ENCODE results near the gene PON1. TPM values are rescaled to one million over a fixed set of nuclear protein-coding genes. Genes with fewer than 3 reads are reported as not detected.

PON1 gene
- total RNA-seq, result not detected

DNA sequence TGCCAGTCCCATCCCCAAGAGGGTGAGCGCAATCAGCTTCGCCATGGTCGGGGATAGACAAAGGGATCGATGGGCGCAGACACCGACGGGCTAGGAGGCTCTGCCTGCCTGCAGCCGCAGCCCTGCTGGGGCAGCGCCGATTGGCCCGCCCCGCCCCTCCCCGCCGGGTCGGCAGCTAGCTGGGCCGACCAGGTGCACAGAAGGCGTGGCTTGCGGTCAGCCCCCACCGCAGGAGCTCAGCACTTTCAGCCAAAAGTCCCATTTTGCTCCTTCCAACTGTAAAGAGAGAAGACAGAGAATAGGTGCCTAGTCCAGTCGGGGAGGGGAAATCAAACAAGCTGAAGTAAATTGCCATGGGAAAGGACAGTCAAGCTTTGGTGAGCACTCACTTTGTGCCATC is at the start of gene PON1:
Gene PON1 (minus strand): TSS at position 102 of the 400 bp plus-strand sequence. CDS start 57 bp downstream, at position 45.
- Mint-ChIP-seq H3K9me3 (no peaks in the 10 kb centered on the region), H3K4me3 (peak within 1 kb of the TSS; percentile 22), H3K27me3 (ENCODE audit: low read depth) (peaks cover 6% of the 10 kb centered on the region), H3K36me3 (ENCODE audit: low read depth) (no peaks in the 10 kb centered on the region), H3K4me1 (ENCODE audit: low read depth) (no peaks in the 10 kb centered on the region), H3K27ac (no peak within 1 kb of the TSS)
- CTCF ChIA-PET, result no interaction called here
- intact Hi-C loops (cut with micrococcal nuclease), result no loop called here
- peak; percentile 4 for DNase-seq

DNA sequence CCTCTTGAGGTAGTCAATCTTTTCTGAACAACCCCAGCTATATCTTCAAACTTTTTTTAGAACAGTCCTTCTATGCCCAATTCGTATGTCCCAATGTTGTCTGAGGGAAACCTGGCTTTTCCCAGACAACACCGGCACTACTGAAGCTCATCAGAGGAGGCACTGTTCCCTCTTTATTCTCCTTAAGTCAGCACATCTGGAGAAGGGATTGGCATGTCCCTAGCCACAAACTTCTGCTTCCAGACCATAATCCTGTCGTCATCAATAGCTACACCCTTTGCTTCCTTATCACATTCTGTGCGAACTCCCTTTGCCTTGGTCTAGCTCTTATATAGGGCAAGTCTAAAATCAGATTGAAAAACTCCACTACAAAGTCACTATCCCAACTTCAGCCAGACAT is 49.0 kb upstream of the PON1 start:
- intact Hi-C loops (cut with micrococcal nuclease), result no loop called here
- peaks cover 2% of the 10 kb centered on the region for H3K36me3 Mint-ChIP-seq (ENCODE audit: low read depth)
- H3K9me3 Mint-ChIP-seq, result no peaks in the 10 kb centered on the region
- H3K4me1 Mint-ChIP-seq (ENCODE audit: low read depth), result no peaks in the 10 kb centered on the region
- H3K4me3 Mint-ChIP-seq, result no peak overlapping the region
- CTCF ChIA-PET, result interaction anchor here (1.0 to 1.2 kb wide), 2 partner anchors 101 to 103 kb away, joined by 3 to 4 read pairs; no protein-coding TSS in a partner anchor
- peaks cover 2% of the 10 kb centered on the region for H3K27me3 Mint-ChIP-seq (ENCODE audit: low read depth)
- H3K27ac Mint-ChIP-seq, result no peak overlapping the region
- no peak for DNase-seq

DNA sequence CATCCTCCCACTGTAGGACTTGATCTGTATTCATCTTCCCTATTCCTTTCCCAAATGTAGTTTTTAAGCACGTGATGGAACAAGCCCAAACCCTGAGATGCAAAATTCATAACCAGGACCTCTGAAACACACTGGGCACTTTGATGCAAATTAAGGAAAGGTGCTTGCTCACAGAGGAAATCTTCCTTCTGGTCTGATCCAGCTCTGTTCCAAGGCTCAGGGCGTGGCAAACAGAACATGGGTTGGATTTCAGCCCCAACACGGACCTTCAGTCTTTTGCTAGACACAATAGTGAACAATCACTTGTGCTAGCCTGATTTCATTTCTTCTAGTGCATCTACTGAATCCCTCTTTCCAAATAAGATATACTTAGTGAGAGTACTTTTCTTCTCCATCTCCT is 43.9 kb upstream of the PON1 start:
- H3K9me3 Mint-ChIP-seq, result no peaks in the 10 kb centered on the region
- CTCF ChIA-PET, result interaction anchor here (1.0 kb wide), 1 partner anchor 108 kb away, joined by 6 read pairs; no protein-coding TSS in a partner anchor
- DNase-seq, result no peak
- H3K36me3 Mint-ChIP-seq (ENCODE audit: low read depth), result no peaks in the 10 kb centered on the region
- no peak overlapping the region for H3K4me3 Mint-ChIP-seq
- peaks cover 9% of the 10 kb centered on the region for H3K27me3 Mint-ChIP-seq (ENCODE audit: low read depth)
- H3K4me1 Mint-ChIP-seq (ENCODE audit: low read depth), result no peaks in the 10 kb centered on the region
- intact Hi-C loops (cut with micrococcal nuclease), result no loop called here
- H3K27ac Mint-ChIP-seq, result no peak overlapping the region

DNA sequence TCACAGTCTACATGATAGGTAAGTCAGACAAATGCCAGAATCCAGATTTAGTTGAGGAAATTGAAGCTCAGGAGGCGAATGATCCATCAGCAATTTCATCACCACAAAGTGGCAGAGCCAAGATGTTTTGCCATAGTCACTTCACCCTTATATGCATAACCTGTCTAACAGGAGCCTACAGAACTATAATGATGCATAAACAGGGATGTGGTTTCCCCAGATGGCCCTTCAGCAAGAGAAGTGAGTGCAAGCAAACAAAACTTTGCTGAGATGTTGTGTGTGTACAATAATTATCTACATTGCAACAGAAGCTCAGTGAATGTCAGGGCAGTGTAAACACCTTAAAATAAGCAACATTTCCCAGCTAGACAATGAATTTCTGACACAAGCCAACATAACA is 43.3 kb upstream of the PON1 start:
- CTCF ChIA-PET, result interaction anchor here (0.5 to 1.0 kb wide), 2 partner anchors 109 to 1365 kb away, joined by 3 to 6 read pairs; no protein-coding TSS in a partner anchor
- intact Hi-C loops (cut with micrococcal nuclease), result no loop called here

DNA sequence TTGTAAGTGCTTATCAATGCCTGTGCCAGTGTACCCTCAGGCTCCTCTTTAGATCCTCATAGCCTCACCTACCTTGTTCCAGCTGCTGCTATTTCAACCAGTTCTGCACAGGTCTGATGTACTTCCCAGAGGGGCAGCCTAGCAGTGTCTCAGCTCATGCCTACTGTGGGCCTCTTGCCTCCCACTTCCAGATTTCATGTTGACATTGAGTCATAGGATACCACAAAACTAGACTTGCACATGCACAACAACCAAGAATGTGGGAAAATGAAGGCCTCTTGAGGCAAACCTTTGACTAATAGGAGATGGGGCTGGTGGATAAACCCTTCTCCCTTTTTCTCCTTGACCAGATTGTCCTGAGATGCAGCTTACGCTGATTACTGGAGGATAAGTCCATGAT is 40.8 kb upstream of the PON1 start:
- Mint-ChIP-seq H3K27me3 (ENCODE audit: low read depth) (peaks cover 9% of the 10 kb centered on the region), H3K4me3 (no peak overlapping the region), H3K36me3 (ENCODE audit: low read depth) (no peaks in the 10 kb centered on the region), H3K9me3 (no peaks in the 10 kb centered on the region), H3K27ac (no peak overlapping the region), H3K4me1 (ENCODE audit: low read depth) (no peaks in the 10 kb centered on the region)
- DNase-seq, result no peak
- CTCF ChIA-PET, result no interaction called here
- intact Hi-C loops (cut with micrococcal nuclease), result no loop called here

More for the DNA sequence above, 43.3 kb upstream of the PON1 start:
- no peaks in the 10 kb centered on the region for H3K36me3 Mint-ChIP-seq (ENCODE audit: low read depth)
- H3K27ac Mint-ChIP-seq, result no peak overlapping the region
- H3K4me3 Mint-ChIP-seq, result no peak overlapping the region
- DNase-seq, result no peak
- H3K4me1 Mint-ChIP-seq (ENCODE audit: low read depth), result no peaks in the 10 kb centered on the region
- H3K9me3 Mint-ChIP-seq, result no peaks in the 10 kb centered on the region
- H3K27me3 Mint-ChIP-seq (ENCODE audit: low read depth), result peaks cover 9% of the 10 kb centered on the region

DNA sequence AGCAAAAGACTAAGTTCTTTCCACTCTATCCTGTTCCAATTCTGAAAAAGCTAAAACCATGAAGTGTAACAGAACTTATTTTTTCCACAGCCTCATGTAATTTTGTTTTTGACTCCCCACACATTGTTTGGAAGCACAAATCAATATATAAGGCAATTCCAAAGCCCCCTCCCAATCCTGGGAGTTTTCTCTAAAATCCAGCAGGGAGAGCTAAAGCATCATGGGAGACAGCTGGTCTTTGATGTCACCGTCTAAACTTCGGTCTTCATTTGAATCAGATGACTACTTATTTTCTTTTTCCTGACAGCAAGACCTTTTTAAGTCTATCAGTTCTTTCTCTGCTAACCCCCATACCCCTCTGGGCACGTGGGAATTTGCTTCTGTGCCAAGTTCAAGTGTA is 33.3 kb upstream of the PON1 start:
- Mint-ChIP-seq H3K27me3 (ENCODE audit: low read depth) (peaks cover 2% of the 10 kb centered on the region), H3K36me3 (ENCODE audit: low read depth) (no peaks in the 10 kb centered on the region), H3K27ac (no peak overlapping the region), H3K4me3 (no peak overlapping the region), H3K4me1 (ENCODE audit: low read depth) (no peaks in the 10 kb centered on the region), H3K9me3 (no peaks in the 10 kb centered on the region)
- no peak for DNase-seq
- CTCF ChIA-PET, result no interaction called here
- intact Hi-C loops (cut with micrococcal nuclease), result no loop called here

DNA sequence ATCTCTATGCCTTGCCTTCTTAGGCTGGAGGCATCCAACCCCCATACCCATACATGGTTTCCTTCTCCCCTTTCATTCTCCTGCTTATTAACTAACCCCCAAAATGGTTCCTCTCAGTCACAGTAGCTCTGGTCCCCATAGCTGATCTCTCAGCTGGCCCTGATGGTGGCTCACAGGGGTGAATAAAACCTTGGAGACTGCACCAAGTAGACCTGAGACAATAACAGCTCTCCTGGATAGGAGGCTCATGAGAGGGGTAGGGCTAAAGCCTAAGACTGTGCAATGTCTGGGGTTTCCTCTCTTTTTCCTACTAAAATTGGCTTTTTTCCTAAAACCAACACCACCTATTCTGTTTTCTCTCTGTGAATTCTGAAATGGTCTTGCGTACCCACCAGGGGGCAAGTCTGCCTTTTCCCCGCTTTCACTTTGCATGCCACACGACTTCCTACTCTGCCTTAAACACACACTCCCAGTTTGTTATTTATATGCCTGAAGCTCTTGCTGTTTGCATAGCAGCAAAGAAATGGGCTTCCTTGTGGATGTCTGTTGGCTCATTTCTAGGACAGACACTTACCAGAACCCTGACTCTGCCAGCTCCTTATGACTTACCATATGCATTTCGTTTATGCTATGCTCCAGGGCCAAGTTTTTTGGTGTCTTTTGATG is 18.4 kb upstream of the PON1 start:
- CTCF ChIA-PET, result no interaction called here
- Mint-ChIP-seq H3K36me3 (ENCODE audit: low read depth) (no peaks in the 10 kb centered on the region), H3K9me3 (no peaks in the 10 kb centered on the region), H3K4me1 (ENCODE audit: low read depth) (no peaks in the 10 kb centered on the region), H3K27me3 (ENCODE audit: low read depth) (peaks cover 2% of the 10 kb centered on the region), H3K27ac (no peak overlapping the region), H3K4me3 (no peak overlapping the region)
- DNase-seq, result no peak
- intact Hi-C loops (cut with micrococcal nuclease), result no loop called here

DNA sequence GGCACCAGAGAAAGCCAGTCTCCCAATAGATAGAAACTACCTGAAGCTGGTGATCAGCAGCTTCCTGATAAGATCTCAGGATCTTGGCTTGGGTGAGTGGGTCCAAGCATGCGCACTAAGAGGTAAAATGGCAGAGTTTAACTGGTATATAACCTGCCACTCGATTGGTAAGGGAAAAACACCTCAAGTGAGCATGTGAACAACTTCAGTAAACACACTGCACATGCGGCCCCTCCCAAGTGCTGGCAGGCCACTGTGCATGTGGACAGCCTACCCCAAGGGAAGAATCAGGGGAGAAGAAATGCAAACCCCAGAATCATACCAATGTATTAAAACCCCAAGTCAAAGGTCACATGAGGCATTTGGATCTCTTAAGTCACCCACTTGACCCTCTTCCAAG is 17.7 kb upstream of the PON1 start:
- Mint-ChIP-seq H3K36me3 (ENCODE audit: low read depth) (no peaks in the 10 kb centered on the region), H3K4me1 (ENCODE audit: low read depth) (no peaks in the 10 kb centered on the region), H3K4me3 (no peak overlapping the region), H3K27ac (no peak overlapping the region), H3K9me3 (no peaks in the 10 kb centered on the region), H3K27me3 (ENCODE audit: low read depth) (peaks cover 2% of the 10 kb centered on the region)
- CTCF ChIA-PET, result no interaction called here
- intact Hi-C loops (cut with micrococcal nuclease), result no loop called here
- DNase-seq, result no peak

DNA sequence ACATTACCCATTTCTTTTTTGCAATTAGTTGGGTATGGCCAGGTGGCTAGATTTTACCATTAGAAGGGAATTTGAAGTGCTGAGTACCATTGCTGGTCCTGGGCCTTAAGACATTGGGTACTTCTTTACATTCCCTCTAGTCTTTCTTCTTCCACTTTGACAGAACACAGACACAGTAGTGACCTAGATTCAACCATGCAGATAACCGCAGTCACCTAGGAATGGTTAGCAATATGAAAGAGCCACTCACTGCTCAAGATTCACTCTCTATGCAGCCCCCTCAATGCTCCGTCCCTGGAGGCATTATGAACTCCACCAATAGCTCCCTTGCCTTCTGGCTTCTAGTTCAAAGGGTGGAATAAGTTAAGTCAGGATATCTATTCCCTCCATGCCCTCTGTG is 16.2 kb upstream of the PON1 start:
- Mint-ChIP-seq H3K27ac (no peak overlapping the region), H3K9me3 (no peaks in the 10 kb centered on the region), H3K27me3 (ENCODE audit: low read depth) (peaks cover 2% of the 10 kb centered on the region), H3K4me1 (ENCODE audit: low read depth) (no peaks in the 10 kb centered on the region), H3K36me3 (ENCODE audit: low read depth) (no peaks in the 10 kb centered on the region), H3K4me3 (no peak overlapping the region)
- intact Hi-C loops (cut with micrococcal nuclease), result no loop called here
- no peak for DNase-seq
- CTCF ChIA-PET, result interaction anchor here (1.3 kb wide), 1 partner anchor 8 kb away, joined by 3 read pairs; no protein-coding TSS in a partner anchor

DNA sequence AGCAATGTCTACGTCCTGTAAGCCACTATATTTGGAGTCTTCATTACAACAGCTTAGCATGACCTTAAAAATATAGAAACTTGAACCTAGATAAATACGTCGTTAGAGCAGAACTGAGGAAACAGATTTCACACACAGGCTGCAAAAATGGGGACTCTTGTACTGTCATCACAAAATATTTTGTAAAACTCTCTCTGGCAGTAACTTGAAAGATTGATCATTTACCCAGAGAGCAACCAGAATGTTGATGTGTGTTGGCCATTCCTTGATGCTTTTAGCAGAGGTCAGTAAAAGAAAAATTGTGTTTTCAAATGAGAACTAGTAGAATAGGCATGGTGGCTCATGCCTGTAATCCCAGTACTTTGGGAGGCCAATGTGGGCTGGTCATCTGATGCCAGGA is 14.5 kb upstream of the PON1 start:
- H3K36me3 Mint-ChIP-seq (ENCODE audit: low read depth), result no peaks in the 10 kb centered on the region
- intact Hi-C loops (cut with micrococcal nuclease), result loop anchor here (10.0 kb wide), 1 partner anchor 136 kb away; no protein-coding TSS in a partner anchor
- H3K4me1 Mint-ChIP-seq (ENCODE audit: low read depth), result no peaks in the 10 kb centered on the region
- peaks cover 2% of the 10 kb centered on the region for H3K27me3 Mint-ChIP-seq (ENCODE audit: low read depth)
- H3K27ac Mint-ChIP-seq, result no peak overlapping the region
- no peaks in the 10 kb centered on the region for H3K9me3 Mint-ChIP-seq
- CTCF ChIA-PET, result no interaction called here
- H3K4me3 Mint-ChIP-seq, result no peak overlapping the region
- no peak for DNase-seq

DNA sequence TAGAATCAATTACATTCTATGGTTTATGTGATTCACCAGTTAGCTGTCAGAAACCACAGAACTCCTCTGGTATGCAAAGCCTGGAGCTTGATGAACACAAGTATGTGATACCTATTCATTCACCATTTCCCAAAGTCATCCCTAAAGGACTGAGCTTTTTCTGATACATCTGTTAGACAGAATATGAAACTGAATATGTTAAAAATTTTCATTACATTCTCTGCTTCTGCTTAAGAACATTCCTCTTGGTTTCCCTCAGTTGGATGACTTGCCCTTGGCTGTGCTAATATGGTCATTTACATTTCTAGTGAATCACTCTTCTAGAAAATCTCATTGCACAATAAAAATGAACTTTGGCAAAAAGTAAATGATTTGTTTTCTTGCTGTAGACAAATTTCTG is 10.8 kb upstream of the PON1 start:
- H3K4me1 Mint-ChIP-seq (ENCODE audit: low read depth), result peaks cover 8% of the 10 kb centered on the region
- CTCF ChIA-PET, result no interaction called here
- no peaks in the 10 kb centered on the region for H3K9me3 Mint-ChIP-seq
- no peak overlapping the region for H3K27ac Mint-ChIP-seq
- no peak for DNase-seq
- H3K27me3 Mint-ChIP-seq (ENCODE audit: low read depth), result no peaks in the 10 kb centered on the region
- intact Hi-C loops (cut with micrococcal nuclease), result loop anchor here (10.0 kb wide), 1 partner anchor 140 kb away; no protein-coding TSS in a partner anchor
- no peak overlapping the region for H3K4me3 Mint-ChIP-seq
- H3K36me3 Mint-ChIP-seq (ENCODE audit: low read depth), result no peaks in the 10 kb centered on the region

DNA sequence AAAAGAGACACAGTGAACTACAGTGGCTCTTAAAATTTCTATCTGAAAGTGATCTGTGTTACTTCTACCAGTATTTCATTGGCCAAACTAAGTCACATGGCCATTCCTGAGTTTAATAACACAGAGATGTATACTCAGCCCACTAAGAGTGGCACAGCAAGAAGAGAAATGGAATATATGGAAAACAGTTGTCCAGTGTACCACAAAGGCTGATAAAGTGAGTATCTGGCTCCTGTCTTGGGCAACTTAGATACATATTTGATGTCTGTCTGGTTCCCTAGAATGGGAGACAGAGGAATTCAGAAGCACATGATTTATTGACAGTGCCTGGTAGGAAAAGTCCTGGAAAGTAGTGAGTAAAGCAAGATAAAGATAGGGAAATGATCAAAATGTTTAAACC is 10.1 kb upstream of the PON1 start:
- H3K27me3 Mint-ChIP-seq (ENCODE audit: low read depth), result no peaks in the 10 kb centered on the region
- DNase-seq, result no peak
- H3K36me3 Mint-ChIP-seq (ENCODE audit: low read depth), result no peaks in the 10 kb centered on the region
- H3K4me3 Mint-ChIP-seq, result no peak overlapping the region
- intact Hi-C loops (cut with micrococcal nuclease), result loop anchor here (10.0 kb wide), 1 partner anchor 140 kb away; no protein-coding TSS in a partner anchor
- no peak overlapping the region for H3K27ac Mint-ChIP-seq
- CTCF ChIA-PET, result no interaction called here
- H3K4me1 Mint-ChIP-seq (ENCODE audit: low read depth), result peaks cover 10% of the 10 kb centered on the region
- H3K9me3 Mint-ChIP-seq, result no peaks in the 10 kb centered on the region

DNA sequence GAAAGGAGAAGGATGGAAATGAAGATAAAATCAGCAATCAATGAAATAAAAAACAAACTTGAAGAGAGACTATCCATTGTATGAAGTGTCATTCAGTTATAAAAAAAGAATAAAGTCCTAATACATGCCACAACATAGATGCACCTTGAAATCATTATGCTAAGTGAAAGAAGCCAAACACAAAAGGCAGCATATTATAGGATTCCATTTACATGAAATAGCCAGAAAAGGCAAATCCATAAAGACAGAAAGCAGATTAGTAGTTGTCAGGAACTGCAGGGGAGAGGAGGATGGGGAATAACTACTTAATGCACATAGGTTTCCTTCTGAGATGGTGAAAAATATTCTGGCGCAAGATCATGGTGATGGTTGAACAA is 6.6 kb upstream of the PON1 start:
- Mint-ChIP-seq H3K27me3 (ENCODE audit: low read depth) (no peaks in the 10 kb centered on the region), H3K4me3 (peak overlapping the region; percentile 61), H3K9me3 (no peaks in the 10 kb centered on the region), H3K36me3 (ENCODE audit: low read depth) (no peaks in the 10 kb centered on the region), H3K4me1 (ENCODE audit: low read depth) (peaks cover 10% of the 10 kb centered on the region), H3K27ac (no peak overlapping the region)
- CTCF ChIA-PET, result interaction anchor here (1.2 kb wide), 1 partner anchor 20 kb away, joined by 3 read pairs; no protein-coding TSS in a partner anchor
- intact Hi-C loops (cut with micrococcal nuclease), result loop anchor here (10.0 kb wide), 1 partner anchor 144 kb away; no protein-coding TSS in a partner anchor
- DNase-seq, result no peak

Data from activated naive CD4-positive, alpha-beta T cell treated with anti-CD3 and anti-CD28 coated beads for 36 hours (primary cell).